Fibroblast of lung (primary cell): Measurements from ENCODE around the gene BRI3BP.

ENCODE experiments used
- CTCF ChIP-seq, 2 donors: IDR thresholded peaks in 1 of 2; conservative IDR thresholded peaks in 1 of 2; 1 replicate in 1 of 2; 2 replicates in 1 of 2; pipeline ENCODE4 v1.5.1; 2011 to 2012; ENCODE audit warnings: low read length in 2 of 2, control low read depth in 1 of 2, inconsistent platforms in 1 of 2, low read depth in 1 of 2, mild to moderate bottlenecking in 1 of 2
- EZH2 ChIP-seq: IDR thresholded peaks from 2 replicates; pipeline ENCODE4 v1.5.1; 2012; ENCODE audit warnings: low read length, control low read depth, mild to moderate bottlenecking; ENCODE audit errors: missing control alignments

- no peak for TF ChIP-seq CTCF (conservative IDR thresholded peaks at IDR 0.05 in 1 of 2, IDR thresholded peaks at IDR 0.05 in 1 of 2; ENCODE audit: low read depth in 1 of 2, low read length in 2 of 2)
- TF ChIP-seq EZH2: no peak
These were observed 1.1 kb downstream of the BRI3BP start for GRCh38 chr12:124994437-124994975.
